HG03045 (cell line): Measurements from ENCODE around the gene KCNJ5.

Experiments used
- ATAC-seq: cut with Tn5 transposase; IDR thresholded peaks from one replicate; pipeline ENCODE4 v1.9.1; 2021; ENCODE audit warnings: mild to moderate bottlenecking, moderate library complexity; ENCODE audit not compliant: unreplicated experiment

Gene KCNJ5

DNA sequence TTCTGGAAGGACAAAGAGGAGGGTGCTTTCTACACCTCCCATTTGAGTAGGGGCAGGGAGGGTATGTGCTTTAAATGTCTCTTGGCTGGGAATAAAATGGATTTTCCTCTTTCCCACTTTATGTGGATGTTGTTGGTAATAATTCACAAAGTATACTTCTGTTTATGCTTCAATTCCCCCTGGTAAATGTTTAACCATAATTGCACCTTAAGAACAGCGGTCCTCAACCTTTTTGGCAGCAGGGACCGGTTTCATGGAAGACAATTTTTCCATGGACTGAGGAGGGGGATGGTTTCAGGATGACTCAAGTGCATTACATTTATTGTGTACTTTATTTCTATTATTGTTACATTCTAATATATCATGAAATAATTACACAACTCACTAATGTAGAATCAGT lies 55.5 kb downstream of the KCNJ5 start:
- ATAC-seq, result no peak

DNA sequence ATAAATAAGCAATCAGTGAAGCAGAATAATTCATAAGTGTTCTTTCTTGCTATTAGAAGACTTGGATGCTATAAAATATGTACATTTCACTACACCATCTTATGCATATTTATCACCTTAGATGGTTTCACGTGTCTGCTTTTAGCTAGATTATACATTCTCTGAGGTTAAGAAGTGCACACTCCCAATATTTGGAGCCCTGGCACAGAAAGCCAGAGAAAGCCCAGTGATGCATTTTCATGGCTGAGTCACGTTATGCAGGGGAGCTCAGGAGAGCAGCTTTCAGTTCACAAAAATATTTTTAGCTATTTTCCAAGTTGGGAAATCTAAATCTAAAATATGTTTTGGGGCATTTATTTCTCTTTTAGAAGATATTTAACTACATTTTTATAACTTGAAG lies 56.6 kb downstream of the KCNJ5 start:
- no peak for ATAC-seq

DNA sequence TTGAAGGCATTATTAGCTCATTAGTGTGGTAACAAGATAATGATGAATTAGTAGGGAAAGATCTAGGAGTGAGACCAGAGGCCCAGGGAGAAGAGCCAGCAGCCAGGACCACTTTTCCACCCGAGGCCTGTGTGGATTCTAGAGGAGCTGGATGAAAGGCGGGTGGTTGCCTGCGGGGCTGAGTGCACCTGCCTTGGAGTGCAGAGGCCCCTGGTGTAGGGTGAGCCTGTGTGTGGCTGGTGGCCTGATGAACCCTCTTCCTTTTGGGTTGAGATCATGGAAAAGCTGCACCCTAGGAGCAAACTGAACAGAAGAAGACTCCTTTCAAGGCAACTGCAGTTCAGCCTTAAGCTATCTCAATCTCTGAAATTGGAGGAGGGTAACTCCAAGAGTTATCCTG lies 57.4 kb downstream of the KCNJ5 start:
- ATAC-seq, result no peak

DNA sequence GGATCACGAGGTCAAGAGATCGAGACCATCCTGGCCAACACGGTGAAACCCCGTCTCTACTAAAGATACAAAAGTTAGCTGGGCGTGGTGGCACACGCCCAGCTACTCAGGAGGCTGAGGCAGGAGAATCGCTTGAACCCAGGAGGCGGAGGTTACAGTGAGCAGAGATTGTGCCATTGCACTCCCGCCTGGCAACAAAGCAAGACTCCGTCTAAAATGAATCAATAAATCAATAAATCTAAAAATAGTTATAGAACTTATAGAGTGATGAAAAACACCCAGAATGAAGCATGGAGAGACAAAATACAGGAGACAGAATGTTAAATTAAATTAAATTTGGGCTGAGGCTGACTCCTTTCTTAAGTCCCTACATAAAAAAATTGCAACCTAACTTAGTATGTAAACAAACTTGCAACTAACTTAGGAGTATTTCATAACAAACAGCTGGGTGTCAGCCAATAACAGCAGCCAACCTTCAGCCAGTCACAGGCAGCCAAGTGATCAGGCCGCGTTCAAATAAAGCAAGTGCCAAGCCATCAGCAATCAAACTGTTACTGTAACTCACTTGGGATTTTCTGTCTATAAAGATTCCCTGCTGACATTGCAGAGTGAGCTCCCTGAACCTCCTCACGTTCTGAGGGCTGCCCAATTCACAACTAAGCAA lies 58.8 kb downstream of the KCNJ5 start:
- ATAC-seq, result no peak

DNA sequence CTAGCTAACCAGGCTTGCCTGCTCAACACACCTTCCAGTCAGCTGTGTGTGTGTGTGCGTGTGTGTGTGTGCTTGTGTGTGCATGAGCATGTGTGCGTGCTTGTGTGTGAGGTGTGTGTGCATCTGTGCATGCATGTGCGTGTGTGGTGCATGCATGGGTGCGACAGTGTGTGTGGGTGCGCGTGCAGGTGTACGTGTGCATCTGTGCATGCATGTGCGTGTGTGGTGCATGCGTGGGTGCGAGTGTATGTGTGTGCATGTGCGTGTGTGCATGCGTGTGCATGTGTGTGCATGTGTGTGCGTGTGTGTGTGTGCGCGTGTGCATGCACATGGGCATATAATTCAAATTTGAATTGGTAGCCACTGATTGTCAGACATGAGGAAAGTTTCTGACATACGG lies 62.0 kb downstream of the KCNJ5 start:
- no peak for ATAC-seq

DNA sequence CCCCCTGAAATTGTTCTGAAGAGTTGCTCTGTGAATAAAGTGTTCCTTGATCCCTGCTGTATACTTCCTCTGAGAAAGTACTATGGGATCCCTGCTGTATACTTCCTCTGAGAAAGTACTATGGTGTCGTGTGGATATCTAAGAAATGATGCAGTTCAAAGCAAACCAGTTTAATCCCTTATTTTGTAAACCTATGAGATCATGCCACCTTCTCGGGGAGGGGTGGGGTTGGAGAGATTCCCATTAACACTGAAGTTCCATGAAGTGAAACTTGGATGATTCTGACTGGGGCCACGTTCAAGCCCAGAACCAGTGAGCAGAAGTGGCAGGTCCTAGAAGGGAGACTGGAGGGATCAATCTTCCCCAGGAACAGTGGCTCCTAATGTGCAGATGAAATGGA lies 64.5 kb downstream of the KCNJ5 start:
- ATAC-seq, result no peak

DNA sequence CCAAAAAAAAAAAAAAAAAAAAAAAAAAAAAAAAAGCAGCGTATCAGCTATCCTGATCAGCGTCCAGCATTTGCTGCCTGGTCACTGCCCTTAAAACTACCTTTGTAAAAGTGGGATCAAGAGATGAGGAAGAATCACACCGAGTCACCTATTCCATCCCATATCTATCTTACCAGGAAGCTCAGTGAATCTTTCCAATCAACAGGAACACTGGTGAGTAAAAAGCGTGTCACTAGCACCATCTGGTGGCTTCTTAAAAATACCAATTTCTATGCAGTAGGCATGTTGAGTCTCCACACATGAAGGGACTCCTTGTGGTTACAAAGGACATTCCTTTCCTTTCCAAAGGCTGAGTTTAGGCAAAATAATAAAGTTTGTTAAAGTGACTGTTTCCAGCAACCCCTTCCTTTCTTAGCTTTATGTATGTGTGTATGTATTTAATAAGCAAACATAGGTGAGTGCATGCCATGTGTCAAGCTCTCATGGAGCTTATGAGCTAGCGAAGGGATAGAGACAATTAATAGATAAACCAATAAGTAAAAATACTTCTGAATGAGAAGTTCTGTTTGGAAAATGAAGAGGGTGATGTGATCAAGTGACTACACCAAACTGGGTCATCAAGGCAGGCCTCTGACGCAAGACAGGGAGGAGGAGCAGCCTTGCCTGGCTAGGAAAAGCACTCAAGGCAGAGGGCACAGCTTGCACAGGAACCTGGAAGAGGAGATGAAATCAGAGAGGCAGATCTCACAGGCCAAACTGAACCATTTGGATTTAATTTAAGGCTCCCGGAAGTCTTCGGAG lies 65.4 kb downstream of the KCNJ5 start:
- no peak for ATAC-seq

DNA sequence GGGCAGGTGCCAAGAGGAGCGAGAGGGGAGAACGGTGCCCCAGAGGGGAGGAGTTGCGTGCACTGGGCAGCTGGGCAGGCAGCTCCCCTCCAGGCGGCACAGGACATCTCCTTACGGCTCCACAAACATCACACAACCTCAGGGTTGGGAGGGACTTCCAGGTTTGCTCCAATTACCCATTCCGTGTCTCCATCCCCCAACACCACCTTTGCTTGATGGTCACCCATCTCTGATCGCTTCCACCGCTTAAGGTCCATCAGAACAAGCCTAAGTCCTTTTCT lies 66.0 kb downstream of the KCNJ5 start:
- no peak for ATAC-seq

DNA sequence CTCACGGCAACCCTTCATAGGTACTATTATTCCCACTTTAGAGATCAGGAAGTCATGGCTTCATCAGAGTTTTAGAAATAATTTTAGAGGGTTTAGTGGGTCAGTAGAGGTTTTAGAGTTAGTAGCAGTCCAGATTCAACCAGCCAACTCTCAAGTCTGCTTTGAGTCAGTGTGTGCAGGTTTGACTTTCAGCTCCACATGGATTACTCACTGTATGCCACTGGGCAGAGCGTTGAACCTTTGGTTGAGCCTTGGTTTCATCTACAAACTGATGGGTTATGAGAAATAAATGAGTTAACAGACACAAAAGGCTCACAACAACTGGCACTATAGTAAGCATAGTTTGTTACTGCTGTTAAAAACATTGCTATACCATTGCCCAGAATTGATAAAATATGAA lies 70.5 kb downstream of the KCNJ5 start:
- no peak for ATAC-seq

DNA sequence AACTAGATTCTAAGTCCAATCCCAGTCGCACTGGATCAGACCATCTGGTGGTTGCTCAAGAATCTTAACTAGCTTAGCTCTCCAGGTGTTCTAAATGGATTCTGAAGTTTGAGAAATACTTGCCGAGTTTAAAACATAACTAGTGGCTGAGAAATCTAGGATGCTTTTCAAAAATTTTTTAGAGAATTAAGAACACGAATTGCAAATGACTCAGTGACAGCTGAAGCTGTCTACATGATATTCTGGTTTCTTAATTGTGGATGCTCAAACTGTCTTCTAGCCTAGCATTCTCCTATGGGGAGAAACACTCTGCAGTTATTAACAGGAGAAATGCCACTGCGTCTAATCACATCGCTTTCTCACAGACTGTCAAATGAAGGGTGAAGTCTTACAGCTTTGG lies 71.7 kb downstream of the KCNJ5 start:
- ATAC-seq, result no peak

DNA sequence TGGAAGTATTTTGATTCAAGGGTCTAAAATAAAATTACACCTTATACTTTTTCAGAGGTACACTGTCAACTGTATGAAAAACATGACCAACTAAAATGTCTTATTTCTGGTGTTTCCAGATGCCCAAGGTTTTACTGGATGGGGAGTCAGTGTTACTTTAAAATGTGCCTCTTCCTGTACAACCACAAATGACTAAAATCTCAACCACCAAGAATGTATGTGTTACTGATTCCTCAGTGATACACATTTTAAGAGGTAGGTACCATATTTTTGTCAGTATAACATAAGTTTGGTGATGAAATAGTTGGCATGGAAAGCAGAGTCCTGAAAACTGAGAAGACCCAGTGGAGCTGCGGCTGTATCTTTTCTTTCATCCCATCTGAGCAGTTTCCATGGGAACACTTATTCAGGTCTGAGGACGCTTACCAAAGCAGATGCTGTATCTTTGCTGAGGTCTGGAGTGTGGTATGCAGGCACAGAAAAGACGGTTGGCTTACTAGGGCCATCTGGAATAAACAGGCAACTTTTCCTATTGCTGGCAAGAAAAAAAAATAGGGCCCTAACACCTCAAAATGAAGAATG lies 72.7 kb downstream of the KCNJ5 start:
- ATAC-seq, result no peak

DNA sequence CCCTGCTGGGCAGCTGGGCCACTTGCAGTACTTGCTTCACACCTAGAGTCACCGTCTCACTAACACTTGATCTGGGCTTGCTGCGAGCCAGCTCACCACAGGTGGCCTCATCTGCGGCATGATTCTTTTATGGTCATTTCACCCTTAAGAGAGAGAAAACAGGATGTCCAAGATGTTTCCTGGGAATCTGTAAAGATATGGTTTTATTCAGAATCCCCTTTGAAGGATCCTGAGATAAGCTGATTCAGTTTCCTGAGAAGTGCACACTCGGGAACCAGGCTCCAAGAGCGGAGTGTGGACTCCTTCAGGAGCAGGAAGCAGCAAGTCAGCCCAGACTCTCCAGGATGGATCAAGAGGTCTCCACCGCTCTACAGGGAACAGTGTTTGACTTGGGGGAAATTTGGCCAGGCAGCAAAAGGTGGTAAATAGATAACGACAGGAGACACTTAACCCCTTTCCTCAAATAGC lies 73.3 kb downstream of the KCNJ5 start:
- ATAC-seq, result no peak

DNA sequence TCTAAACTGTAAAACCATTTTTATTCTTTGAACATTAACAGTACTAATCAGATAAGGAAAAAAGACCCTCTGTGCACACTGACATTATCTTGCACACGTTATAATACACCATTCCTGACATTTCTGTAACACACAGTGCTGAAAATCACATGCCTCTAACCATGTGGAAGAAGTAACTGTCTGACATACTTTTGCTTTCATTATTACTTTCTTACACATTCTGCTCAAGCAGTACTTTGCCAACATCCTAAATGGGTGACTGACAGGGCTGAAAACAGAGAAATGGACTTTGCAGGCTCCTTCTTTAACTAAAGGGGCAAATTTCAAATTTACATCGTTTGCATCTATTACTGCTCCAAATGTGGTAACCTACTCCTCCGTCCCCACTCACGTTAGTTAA lies 74.3 kb downstream of the KCNJ5 start:
- ATAC-seq, result peak; percentile 92

DNA sequence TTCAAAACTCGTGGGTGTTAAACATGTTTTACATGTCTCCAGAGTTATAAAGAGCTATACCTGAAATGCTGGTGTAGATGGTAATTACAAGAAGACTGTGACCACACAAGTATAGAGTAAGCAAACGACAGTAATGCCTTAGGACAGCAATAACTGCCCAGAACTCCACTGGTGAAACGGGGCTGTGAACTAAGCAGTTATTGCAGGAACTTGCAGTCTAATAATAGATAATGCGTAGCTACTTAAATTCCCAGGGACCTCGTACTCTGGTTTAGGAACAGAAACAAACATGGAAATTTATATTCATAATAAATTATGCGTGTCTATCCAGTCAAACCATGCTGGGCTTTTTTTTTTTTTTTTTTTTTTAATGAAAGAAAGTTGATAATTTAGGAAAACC lies 76.4 kb downstream of the KCNJ5 start:
- no peak for ATAC-seq

DNA sequence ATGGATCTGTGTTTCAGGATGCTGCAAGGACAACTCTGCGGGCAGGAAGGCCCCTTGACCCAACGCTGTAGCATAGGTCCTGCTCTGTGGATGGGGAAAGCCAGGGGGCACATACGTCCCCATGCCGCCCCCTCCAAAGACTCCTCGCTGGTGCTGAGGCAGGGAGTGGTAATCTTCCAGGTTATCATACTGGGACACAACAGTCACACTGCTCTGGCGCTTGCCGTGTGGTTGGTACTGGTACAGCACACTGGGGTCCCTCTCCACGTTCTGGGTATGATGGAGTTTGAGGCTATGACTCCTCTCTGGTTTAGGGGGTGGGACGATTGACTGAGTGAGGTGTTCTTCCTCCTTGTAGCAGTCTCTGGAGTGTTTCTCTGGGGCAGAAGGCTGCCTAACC lies 77.8 kb downstream of the KCNJ5 start:
- no peak for ATAC-seq
